GM21723 (cell line): ENCODE data around the gene IGHMBP2.
"Not testable (repeated sequence)": the region's sequence is repeated elsewhere in the genome, so short reads cannot be mapped to it uniquely, and the experiment has no call there.

Source experiments
- ATAC-seq: cut with Tn5 transposase; IDR thresholded peaks from one replicate; pipeline ENCODE4 v1.9.1; 2021; ENCODE audit warnings: mild to moderate bottlenecking, moderate library complexity; ENCODE audit not compliant: unreplicated experiment

IGHMBP2 gene

GRCh38 chr11:68959465-68960293, 56.0 kb downstream of the IGHMBP2 start:
- no peak for ATAC-seq

GRCh38 chr11:68960294-68961071, 56.8 kb downstream of the IGHMBP2 start:
- no peak for ATAC-seq

GRCh38 chr11:68961245-68961644, 57.6 kb downstream of the IGHMBP2 start:
- ATAC-seq, result no peak

GRCh38 chr11:68962527-68963250, 59.0 kb downstream of the IGHMBP2 start:
- no peak for ATAC-seq

- ATAC-seq, result no peak
These were observed 60.1 kb downstream of the IGHMBP2 start for GRCh38 chr11:68963779-68964178.

- no peak for ATAC-seq
These were observed 62.5 kb downstream of the IGHMBP2 start for GRCh38 chr11:68965901-68966853.

- ATAC-seq, result no peak
These were observed 63.4 kb downstream of the IGHMBP2 start for GRCh38 chr11:68966894-68967780.

GRCh38 chr11:68968306-68969250, 64.9 kb downstream of the IGHMBP2 start:
- no peak for ATAC-seq

GRCh38 chr11:68969386-68969785, 65.7 kb downstream of the IGHMBP2 start:
- no peak for ATAC-seq

- no peak for ATAC-seq
These were observed 67.4 kb downstream of the IGHMBP2 start for GRCh38 chr11:68970921-68971636.

GRCh38 chr11:68973219-68973618, 69.5 kb downstream of the IGHMBP2 start:
- no peak for ATAC-seq

GRCh38 chr11:68973706-68974105, 70.0 kb downstream of the IGHMBP2 start:
- not testable (repeated sequence) for ATAC-seq

- ATAC-seq, result no peak
These were observed 70.9 kb downstream of the IGHMBP2 start for GRCh38 chr11:68974421-68975194.

GRCh38 chr11:68976095-68976494, 72.4 kb downstream of the IGHMBP2 start:
- no peak for ATAC-seq

GRCh38 chr11:68976563-68976962, 72.9 kb downstream of the IGHMBP2 start:
- no peak for ATAC-seq

GRCh38 chr11:68977781-68978625, 74.3 kb downstream of the IGHMBP2 start:
- no peak for ATAC-seq
